ENCODE results near the gene GJD3. TPM values are rescaled to one million over a fixed set of nuclear protein-coding genes. Genes with fewer than 3 reads are reported as not detected.

GJD3 gene
- total RNA-seq, 1 experiment from 2014 or later: 0.33 TPM

DNA sequence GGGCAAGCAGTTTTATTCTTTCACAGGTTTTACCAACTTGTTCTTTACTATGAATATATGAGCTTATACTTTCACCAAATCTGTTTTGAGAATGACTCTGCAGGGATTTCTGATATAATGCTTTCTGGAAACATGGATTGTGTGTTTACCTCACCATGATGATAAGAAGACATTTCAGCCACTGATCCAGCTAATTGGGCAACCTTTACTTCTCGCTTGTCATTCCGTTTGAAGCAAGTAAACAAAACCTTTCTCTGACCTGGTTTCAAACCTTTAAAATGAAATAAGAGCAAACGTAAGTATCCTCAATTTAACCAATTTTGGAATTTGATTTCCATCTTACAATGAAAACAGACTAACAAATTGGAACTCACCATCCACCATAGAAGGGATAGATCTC lies 39.5 kb upstream of the GJD3 start:
- H3K27ac ChIP-seq (ENCODE audit: low read length): peak overlapping the region; percentile 20; the same call in 1 of the 2 replicates
- intact Hi-C loops (cut with micrococcal nuclease; ENCODE audit: unreplicated experiment) (no loop called here), in situ Hi-C loops (cut with HindIII; ENCODE audit: low pct_unique_long_range_greater_than_20kb, low sequenced_read_pairs) (no loop called here)
- H3K9me3 ChIP-seq (ENCODE audit: control insufficient read depth, insufficient read depth, low read depth, low read length): no peaks in the 10 kb centered on the region
- H3K36me3 ChIP-seq (ENCODE audit: control insufficient read depth, insufficient read depth, low read length): peaks cover 81% of the 10 kb centered on the region
- no peaks in the 10 kb centered on the region for H3K27me3 ChIP-seq (ENCODE audit: control insufficient read depth, insufficient read depth, low read length)
- CTCF ChIA-PET: no interaction called here
- no peak overlapping the region for H3K4me3 ChIP-seq (ENCODE audit: low read depth in 2 of 2, low read length in 2 of 2)
- no peaks in the 10 kb centered on the region for H3K4me1 ChIP-seq (ENCODE audit: control insufficient read depth, insufficient read depth, low read length)
- TF ChIP-seq, protein P1, sequence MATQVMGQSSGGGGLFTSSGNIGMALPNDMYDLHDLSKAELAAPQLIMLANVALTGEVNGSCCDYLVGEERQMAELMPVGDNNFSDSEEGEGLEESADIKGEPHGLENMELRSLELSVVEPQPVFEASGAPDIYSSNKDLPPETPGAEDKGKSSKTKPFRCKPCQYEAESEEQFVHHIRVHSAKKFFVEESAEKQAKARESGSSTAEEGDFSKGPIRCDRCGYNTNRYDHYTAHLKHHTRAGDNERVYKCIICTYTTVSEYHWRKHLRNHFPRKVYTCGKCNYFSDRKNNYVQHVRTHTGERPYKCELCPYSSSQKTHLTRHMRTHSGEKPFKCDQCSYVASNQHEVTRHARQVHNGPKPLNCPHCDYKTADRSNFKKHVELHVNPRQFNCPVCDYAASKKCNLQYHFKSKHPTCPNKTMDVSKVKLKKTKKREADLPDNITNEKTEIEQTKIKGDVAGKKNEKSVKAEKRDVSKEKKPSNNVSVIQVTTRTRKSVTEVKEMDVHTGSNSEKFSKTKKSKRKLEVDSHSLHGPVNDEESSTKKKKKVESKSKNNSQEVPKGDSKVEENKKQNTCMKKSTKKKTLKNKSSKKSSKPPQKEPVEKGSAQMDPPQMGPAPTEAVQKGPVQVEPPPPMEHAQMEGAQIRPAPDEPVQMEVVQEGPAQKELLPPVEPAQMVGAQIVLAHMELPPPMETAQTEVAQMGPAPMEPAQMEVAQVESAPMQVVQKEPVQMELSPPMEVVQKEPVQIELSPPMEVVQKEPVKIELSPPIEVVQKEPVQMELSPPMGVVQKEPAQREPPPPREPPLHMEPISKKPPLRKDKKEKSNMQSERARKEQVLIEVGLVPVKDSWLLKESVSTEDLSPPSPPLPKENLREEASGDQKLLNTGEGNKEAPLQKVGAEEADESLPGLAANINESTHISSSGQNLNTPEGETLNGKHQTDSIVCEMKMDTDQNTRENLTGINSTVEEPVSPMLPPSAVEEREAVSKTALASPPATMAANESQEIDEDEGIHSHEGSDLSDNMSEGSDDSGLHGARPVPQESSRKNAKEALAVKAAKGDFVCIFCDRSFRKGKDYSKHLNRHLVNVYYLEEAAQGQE (IDR thresholded peaks at IDR 0.05; ENCODE audit: insufficient read depth in 1 of 2, low read depth in 2 of 2, low read length in 1 of 2): no peak
- TF ChIP-seq, protein P2, sequence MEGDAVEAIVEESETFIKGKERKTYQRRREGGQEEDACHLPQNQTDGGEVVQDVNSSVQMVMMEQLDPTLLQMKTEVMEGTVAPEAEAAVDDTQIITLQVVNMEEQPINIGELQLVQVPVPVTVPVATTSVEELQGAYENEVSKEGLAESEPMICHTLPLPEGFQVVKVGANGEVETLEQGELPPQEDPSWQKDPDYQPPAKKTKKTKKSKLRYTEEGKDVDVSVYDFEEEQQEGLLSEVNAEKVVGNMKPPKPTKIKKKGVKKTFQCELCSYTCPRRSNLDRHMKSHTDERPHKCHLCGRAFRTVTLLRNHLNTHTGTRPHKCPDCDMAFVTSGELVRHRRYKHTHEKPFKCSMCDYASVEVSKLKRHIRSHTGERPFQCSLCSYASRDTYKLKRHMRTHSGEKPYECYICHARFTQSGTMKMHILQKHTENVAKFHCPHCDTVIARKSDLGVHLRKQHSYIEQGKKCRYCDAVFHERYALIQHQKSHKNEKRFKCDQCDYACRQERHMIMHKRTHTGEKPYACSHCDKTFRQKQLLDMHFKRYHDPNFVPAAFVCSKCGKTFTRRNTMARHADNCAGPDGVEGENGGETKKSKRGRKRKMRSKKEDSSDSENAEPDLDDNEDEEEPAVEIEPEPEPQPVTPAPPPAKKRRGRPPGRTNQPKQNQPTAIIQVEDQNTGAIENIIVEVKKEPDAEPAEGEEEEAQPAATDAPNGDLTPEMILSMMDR (IDR thresholded peaks at IDR 0.05): no peak
- no peak for TF ChIP-seq POLR2AphosphoS5 (IDR thresholded peaks at IDR 0.05; ENCODE audit: low read depth, low read length)
- POLR2A ChIA-PET: no interaction called here
- BruUV-seq (replicated peaks): no TSS peak
- no peak for ATAC-seq
- no peak for DNase-seq (ENCODE audit: low read depth, low spot score)

DNA sequence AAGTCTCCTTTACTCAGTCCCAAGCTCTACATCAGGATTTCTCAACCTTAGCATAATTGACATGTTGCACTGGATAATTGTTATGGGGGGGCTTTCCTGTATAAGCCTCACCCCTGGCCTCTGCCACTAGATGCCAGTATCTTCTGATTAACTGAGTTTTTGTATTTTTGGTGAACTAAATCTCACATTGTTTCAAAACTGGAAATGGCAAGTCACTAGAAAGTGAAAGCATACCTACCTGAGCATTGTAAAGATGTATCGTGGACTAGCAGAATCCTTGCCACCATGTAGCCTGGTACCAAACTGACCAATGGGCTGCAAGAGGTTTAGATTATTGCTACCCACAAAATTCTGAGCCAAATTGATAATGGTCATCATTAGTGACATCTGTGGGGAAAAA lies 38.1 kb upstream of the GJD3 start:
- Histone ChIP-seq H3K4me1 (ENCODE audit: control insufficient read depth, insufficient read depth, low read length) (no peaks in the 10 kb centered on the region), H3K27me3 (ENCODE audit: control insufficient read depth, insufficient read depth, low read length) (no peaks in the 10 kb centered on the region), H3K36me3 (ENCODE audit: control insufficient read depth, insufficient read depth, low read length) (peaks cover 80% of the 10 kb centered on the region), H3K9me3 (ENCODE audit: control insufficient read depth, insufficient read depth, low read depth, low read length) (no peaks in the 10 kb centered on the region), H3K27ac (ENCODE audit: low read length) (no peak overlapping the region), H3K4me3 (ENCODE audit: low read depth in 2 of 2, low read length in 2 of 2) (no peak overlapping the region)
- intact Hi-C loops (cut with micrococcal nuclease; ENCODE audit: unreplicated experiment) (no loop called here), in situ Hi-C loops (cut with HindIII; ENCODE audit: low pct_unique_long_range_greater_than_20kb, low sequenced_read_pairs) (no loop called here)
- DNase-seq (ENCODE audit: low read depth, low spot score) (no peak), ATAC-seq (no peak)
- BruUV-seq (replicated peaks): no TSS peak
- TF ChIP-seq, protein P1 (IDR thresholded peaks at IDR 0.05; ENCODE audit: insufficient read depth in 1 of 2, low read depth in 2 of 2, low read length in 1 of 2): no peak
- CTCF ChIA-PET: no interaction called here
- POLR2A ChIA-PET: interaction anchor here (0.6 kb wide), 3 partner anchors 37 to 181 kb away, joined by 3 to 12 read pairs (median 6); no protein-coding TSS in a partner anchor
